Testis (tissue), 3 donors: ENCODE measurements around the gene DAAM2. TPM values are rescaled to one million over a fixed set of nuclear protein-coding genes. Genes with fewer than 3 reads are reported as not detected.

Experiments
- DNase-seq: peaks from one replicate; pipeline ENCODE4 v3.0.0-alpha.2; 2019
- H3K27ac ChIP-seq, 2 donors: fragments of 200-600 bp; sonication (generic); one replicate each; pipeline ENCODE4 v1.5.1; 2019
- H3K27me3 ChIP-seq: fragments of 200-600 bp; sonication (generic); one replicate; pipeline ENCODE4 v1.5.1; 2019
- H3K36me3 ChIP-seq: fragments of 200-600 bp; sonication (generic); one replicate; pipeline ENCODE4 v1.5.1; 2017; ENCODE audit warnings: low read depth; ENCODE audit errors: missing control alignments
- H3K4me1 ChIP-seq: fragments of 200-600 bp; sonication (generic); one replicate; pipeline ENCODE4 v1.5.1; 2019
- H3K4me3 ChIP-seq, 2 donors: fragments of 200-600 bp; sonication (generic); one replicate each; pipeline ENCODE4 v1.5.1; 2017 to 2019
- H3K9me3 ChIP-seq: fragments of 200-600 bp; sonication (generic); one replicate; pipeline ENCODE4 v1.5.1; 2017
- CTCF ChIP-seq, 3 experiments: fragments of 450-650 bp in 2 of 3; fragments of 200-600 bp in 1 of 3; sonication (generic) in 1 of 3; IDR thresholded peaks; one replicate each; pipeline ENCODE4 v1.5.1; 2016 to 2019; ENCODE audit warnings: antibody characterized with exemption in 3 of 3, mild to moderate bottlenecking in 2 of 3, moderate library complexity in 1 of 3
- POLR2A ChIP-seq: fragments of 450-650 bp; IDR thresholded peaks from one replicate; pipeline ENCODE4 v1.6.1; 2017; ENCODE audit warnings: antibody characterized with exemption, mild to moderate bottlenecking, moderate library complexity
- WGBS, 2 donors: methylation state at CpG; one replicate each; pipeline ENCODE4 v1.1.5; 2018; 5-methylcytosine and 5-hydroxymethylcytosine counted together
- intact Hi-C: fragments of 100-400 bp; cut with DNase I; formaldehyde crosslinking; loops from one replicate; pipeline ENCODE4 v1.15.1; 2023; ENCODE audit warnings: low total_unique reads
- polyA plus RNA-seq: library from polyadenylated mRNA; stranded (reverse); fragments of 350-450 nt; fragmentation: Illumina TruSeq; extraction: RNeasy Lipid Tissue Mini Kit (QIAGEN cat#74804); gene quantifications from one replicate; pipeline ENCODE4 v1.2.3, GENCODE V29; 2014; ENCODE audit warnings: low read depth, low replicate concordance; ENCODE audit not compliant: insufficient read depth
- total RNA-seq, 2 donors: library from RNA; depleted of rRNA; stranded (reverse); fragments of >200 nt; gene quantifications; one replicate each; pipeline ENCODE4 v1.2.3, GENCODE V29; 2016

Gene DAAM2
- total and polyA plus RNA-seq, 3 donors from 2014 or later, result 37.4 to 66.1 (median 64.5) TPM

GRCh38 chr6:39941138-39941537 is 149.0 kb downstream of the DAAM2 start:
- Histone ChIP-seq H3K9me3 (no peaks in the 10 kb centered on the region), H3K36me3 (no peaks in the 10 kb centered on the region), H3K27ac (no peak overlapping the region), H3K4me1 (no peaks in the 10 kb centered on the region), H3K4me3 (no peak overlapping the region), H3K27me3 (no peaks in the 10 kb centered on the region)
- no peak for TF ChIP-seq CTCF (IDR thresholded peaks at IDR 0.05)
- TF ChIP-seq POLR2A, result no peak
- DNase-seq, result no peak
- intact Hi-C loops, result no loop called here
- 89 to 95% methylated on average over 6 of the region's 6 CpGs for WGBS, 2 donors

- Histone ChIP-seq H3K4me1 (no peaks in the 10 kb centered on the region), H3K36me3 (no peaks in the 10 kb centered on the region), H3K4me3 (no peak overlapping the region), H3K27ac (no peak overlapping the region), H3K9me3 (no peaks in the 10 kb centered on the region), H3K27me3 (no peaks in the 10 kb centered on the region)
- intact Hi-C loops, result no loop called here
- TF ChIP-seq POLR2A, result no peak
- TF ChIP-seq CTCF (IDR thresholded peaks at IDR 0.05), result no peak
- WGBS, 2 donors, result 88 to 91% methylated on average over 4 of the region's 4 CpGs
- DNase-seq, result no peak
Measured at GRCh38 chr6:39941820-39942219, 149.6 kb downstream of the DAAM2 start.

GRCh38 chr6:39942903-39943580 is 150.9 kb downstream of the DAAM2 start:
- Histone ChIP-seq H3K27me3 (no peaks in the 10 kb centered on the region), H3K36me3 (no peaks in the 10 kb centered on the region), H3K4me1 (no peaks in the 10 kb centered on the region), H3K9me3 (no peaks in the 10 kb centered on the region), H3K27ac (no peak overlapping the region), H3K4me3 (no peak overlapping the region)
- whole genome bisulfite sequencing, 2 donors, result 82 to 88% methylated on average over 7 of the region's 7 CpGs
- TF ChIP-seq CTCF (IDR thresholded peaks at IDR 0.05), result no peak
- no peak for TF ChIP-seq POLR2A
- no peak for DNase-seq
- intact Hi-C loops, result no loop called here

- no peak for DNase-seq
- TF ChIP-seq CTCF (IDR thresholded peaks at IDR 0.05), result no peak
- no peak for TF ChIP-seq POLR2A
- WGBS, 2 donors, result 93 to 100% methylated on average over 1 of the region's 1 CpG
Measured at GRCh38 chr6:39945626-39946025, 153.4 kb downstream of the DAAM2 start.

GRCh38 chr6:39947611-39948068 is 155.5 kb downstream of the DAAM2 start:
- Histone ChIP-seq H3K27ac (no peak overlapping the region), H3K9me3 (no peaks in the 10 kb centered on the region), H3K36me3 (no peaks in the 10 kb centered on the region), H3K4me3 (no peak overlapping the region), H3K4me1 (no peaks in the 10 kb centered on the region), H3K27me3 (no peaks in the 10 kb centered on the region)
- no peak for DNase-seq
- TF ChIP-seq CTCF (IDR thresholded peaks at IDR 0.05), result no peak
- no peak for TF ChIP-seq POLR2A
- intact Hi-C loops, result no loop called here
- 87 to 88% methylated on average over 4 to 5 of the region's 5 CpGs for WGBS, 2 donors

More at GRCh38 chr6:39945626-39946025, 153.4 kb downstream of the DAAM2 start:
- Histone ChIP-seq H3K4me3 (no peak overlapping the region), H3K27me3 (no peaks in the 10 kb centered on the region), H3K36me3 (no peaks in the 10 kb centered on the region), H3K4me1 (no peaks in the 10 kb centered on the region), H3K27ac (no peak overlapping the region), H3K9me3 (no peaks in the 10 kb centered on the region)
- intact Hi-C loops, result no loop called here
